HG03469 (cell line): ENCODE data around the gene TMEM255B.
"Not testable (repeated sequence)": the region's sequence is repeated elsewhere in the genome, so short reads cannot be mapped to it uniquely, and the experiment has no call there.

Experiments
- ATAC-seq: cut with Tn5 transposase; IDR thresholded peaks from one replicate; pipeline ENCODE4 v1.9.1; 2021; ENCODE audit warnings: mild to moderate bottlenecking, moderate library complexity, moderate number of reproducible peaks; ENCODE audit not compliant: unreplicated experiment

Gene TMEM255B

GRCh38 chr13:113831061-113831460 lies 72.0 kb downstream of the TMEM255B start:
- ATAC-seq = no peak

DNA sequence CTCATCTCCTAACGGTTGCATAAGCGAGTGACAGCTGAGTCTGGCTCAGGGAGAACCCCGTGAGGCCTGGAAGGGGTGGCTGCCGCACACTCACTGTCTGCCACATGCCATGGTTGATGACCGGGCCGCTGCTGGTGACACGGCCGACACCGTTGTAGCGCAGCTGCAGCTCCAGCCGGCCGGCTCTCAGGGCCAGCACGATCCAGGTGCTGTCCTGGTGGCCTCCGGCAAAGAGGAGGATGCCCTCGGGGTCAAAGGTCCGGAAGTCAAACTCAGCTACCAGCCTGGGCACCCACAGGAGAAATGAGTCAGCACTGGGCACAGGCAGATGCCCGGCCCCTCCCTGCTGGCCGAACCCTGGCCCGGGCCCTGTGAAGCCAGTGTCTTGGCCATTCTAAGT lies 73.2 kb downstream of the TMEM255B start:
- ATAC-seq = no peak

DNA sequence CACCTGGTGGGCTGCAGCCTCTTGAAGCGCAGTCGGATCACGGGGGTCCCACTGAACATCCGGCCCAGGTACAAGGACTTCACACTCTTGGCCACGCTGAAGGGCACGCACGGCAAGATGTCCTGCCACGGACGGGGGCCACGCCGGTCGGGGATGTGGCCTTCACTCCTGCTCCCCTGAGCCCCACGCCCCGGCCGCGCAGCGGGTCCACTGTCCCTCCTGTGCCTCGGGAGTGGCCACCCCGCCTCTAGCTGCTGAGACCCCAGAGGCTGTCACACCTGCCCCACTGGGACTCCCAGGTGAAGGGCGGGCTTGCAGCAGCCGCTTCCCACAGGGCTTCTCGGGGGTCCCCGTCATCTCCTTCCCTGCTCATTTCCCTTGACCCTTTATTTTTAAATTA lies 73.6 kb downstream of the TMEM255B start:
- no peak for ATAC-seq

- no peak for ATAC-seq
Observed at GRCh38 chr13:113833111-113833830, 74.2 kb downstream of the TMEM255B start.

DNA sequence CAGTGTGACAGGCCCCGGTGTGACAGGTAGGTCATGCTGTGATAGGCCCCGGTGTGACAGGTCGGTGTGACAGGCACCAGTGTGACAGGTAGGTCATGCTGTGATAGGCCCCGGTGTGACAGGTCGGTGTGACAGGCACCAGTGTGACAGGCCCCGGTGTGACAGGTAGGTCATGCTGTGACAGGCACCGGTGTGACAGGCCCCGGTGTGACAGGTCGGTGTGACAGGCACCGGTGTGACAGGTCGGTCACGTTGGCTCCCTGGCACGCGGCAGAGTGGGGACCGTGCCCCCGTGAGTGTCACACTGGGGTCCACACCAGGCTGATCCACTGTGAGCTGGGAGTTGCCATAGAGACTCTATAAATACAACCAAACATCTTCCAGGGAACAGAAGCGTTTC lies 75.0 kb downstream of the TMEM255B start:
- not testable (repeated sequence) for ATAC-seq

DNA sequence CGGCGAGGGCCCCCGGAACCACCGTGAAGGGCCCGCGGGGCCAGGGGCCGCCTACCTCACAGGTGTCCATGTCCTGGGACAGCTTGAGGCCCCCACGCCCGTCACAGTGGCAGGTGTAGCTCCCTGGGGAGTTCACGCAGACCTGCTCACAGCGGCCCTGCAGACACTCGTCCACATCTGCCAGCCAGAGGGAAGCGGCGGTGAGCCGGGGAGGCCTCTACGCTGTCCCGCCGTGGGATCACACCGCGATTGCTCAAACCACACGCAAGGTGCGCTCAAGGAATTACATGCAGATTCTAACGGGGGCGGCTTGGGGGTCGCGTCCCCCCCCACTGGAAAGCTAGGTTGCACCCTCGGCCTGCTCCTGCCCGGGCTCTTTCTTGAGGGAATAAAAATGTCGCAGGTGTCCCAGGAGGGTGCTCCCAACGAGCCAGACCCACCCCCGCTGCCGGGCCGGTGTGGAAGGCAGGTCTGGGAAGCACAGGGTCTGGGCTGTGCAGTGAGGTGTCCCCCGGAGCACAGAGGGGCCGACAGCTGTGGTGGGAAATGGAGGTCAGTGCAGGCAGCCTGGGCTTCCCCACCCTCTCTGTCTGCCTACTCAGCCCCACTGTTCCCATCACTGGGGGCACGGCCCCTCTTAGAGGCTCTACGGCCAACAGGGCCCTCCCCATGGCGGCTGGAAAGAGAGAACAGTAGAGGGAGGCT lies 75.6 kb downstream of the TMEM255B start:
- no peak for ATAC-seq

DNA sequence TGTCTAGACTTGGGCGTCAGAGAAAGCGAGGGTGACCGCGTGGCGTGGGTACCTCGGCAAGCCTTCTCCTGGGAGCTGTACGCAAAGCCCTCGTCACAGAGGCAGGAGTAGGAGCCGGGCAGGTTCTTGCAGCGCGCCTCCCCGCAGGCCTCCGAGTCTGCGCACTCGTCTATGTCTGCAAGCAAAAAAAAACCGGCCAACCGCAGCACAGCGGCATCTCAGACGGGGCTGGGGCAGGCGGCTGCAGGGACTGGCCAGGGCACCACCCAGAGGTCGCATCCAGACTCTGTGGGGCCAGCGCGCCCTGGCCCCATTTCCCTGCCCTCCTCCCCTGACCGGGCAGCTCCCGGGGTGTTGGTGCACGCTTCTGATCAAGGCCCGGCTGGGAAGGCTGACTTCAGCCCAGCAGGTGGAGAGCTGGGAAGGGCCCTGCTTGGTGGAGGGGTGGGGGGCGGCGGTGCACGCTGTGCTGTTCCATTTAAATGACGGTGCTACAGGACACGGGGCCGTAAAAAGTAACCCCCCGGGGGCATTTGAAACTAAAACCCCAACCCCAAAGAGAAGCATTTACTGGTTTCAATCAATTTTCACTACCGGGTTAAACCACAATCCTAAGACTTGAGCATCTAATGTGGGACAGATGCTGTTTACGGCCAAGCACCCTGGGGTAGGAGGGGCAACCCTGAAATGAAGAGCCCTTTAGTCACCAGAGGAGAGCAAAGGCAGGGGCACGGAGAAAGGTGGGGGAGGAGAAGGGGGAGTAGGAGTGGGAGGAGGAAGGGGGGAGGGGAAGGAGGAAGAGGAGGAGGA lies 76.6 kb downstream of the TMEM255B start:
- ATAC-seq = no peak

DNA sequence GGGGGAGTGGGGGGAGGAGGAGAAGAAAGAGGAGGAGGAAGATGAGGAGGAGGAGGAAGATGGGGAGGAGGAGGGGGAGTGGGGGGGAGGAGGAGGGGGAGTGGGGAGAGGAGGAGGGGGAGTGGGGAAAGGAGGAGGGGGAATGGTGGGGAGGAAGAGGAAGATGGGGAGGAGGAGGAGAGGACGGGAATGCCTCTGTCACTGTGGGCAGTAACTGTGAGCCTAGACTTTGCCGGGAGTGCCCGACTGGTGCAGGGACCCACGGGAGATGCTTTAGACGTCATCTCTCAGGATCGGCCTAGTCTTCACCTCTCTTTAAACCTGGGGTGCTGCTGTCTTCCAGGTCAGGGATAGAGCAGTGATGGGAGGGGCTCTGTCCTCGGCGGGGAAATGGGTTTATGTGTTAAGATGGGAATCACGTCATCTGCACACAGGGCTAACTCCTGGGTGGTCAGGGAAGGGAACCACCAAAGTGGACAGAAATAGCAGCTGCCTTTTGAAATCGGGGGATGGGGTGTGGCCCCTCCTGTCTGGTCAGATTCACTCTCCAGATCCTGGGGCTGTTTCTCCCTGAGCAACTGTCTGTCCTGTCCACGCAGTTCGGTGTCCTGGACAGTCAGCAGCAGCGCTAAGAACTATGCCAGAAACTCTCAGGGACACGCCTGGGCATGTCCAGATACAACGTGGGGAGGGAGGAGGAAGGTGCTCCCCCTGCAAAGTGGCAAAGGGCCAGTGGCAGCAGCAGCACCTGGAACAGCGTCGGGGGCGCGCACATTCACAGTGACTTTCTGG lies 77.9 kb downstream of the TMEM255B start:
- no peak for ATAC-seq

- ATAC-seq = no peak
Observed at GRCh38 chr13:113837560-113838355, 78.7 kb downstream of the TMEM255B start.

GRCh38 chr13:113838711-113839201 lies 79.7 kb downstream of the TMEM255B start:
- ATAC-seq = no peak

- ATAC-seq = no peak
Observed at GRCh38 chr13:113839536-113840204, 80.6 kb downstream of the TMEM255B start.

- ATAC-seq = no peak
Observed at GRCh38 chr13:113840541-113841352, 81.7 kb downstream of the TMEM255B start.

GRCh38 chr13:113841353-113841650 lies 82.3 kb downstream of the TMEM255B start:
- ATAC-seq = no peak

DNA sequence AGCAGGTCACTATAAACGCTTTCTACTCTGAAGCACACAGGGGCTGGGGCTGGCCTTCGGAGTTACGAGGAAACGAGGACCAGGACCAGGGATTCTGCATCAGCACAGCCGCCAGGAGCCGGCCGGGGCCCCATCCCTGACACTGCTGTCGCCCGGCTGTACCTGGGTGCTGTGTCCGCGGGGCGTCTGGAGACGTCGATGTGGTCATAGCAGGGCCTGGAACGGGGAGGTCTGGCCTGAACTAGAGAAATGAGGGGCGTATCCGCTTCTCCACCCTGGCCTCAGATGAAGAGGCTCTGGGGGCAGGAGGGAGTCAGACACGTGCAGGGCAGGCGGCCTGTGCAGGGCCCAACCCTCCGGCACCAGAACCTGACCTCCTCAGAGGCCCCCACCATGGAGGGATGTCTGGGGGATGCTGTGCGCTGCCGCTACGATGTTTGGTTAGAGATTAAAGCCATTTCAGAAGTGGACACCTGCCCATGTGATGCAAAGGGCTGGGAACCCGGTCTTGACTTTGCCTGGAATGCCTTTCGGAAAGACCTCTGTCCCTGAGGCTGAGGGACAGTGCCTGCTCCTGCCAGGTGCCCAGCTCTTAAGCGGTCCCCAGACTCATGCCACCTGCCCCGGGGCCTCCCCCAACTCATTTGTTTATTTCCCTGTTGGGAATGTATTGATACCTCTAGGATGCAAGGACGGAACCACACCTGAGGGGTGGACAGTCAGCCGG lies 83.5 kb downstream of the TMEM255B start:
- ATAC-seq = no peak

- no peak for ATAC-seq
Observed at GRCh38 chr13:113843063-113843654, 84.1 kb downstream of the TMEM255B start.

DNA sequence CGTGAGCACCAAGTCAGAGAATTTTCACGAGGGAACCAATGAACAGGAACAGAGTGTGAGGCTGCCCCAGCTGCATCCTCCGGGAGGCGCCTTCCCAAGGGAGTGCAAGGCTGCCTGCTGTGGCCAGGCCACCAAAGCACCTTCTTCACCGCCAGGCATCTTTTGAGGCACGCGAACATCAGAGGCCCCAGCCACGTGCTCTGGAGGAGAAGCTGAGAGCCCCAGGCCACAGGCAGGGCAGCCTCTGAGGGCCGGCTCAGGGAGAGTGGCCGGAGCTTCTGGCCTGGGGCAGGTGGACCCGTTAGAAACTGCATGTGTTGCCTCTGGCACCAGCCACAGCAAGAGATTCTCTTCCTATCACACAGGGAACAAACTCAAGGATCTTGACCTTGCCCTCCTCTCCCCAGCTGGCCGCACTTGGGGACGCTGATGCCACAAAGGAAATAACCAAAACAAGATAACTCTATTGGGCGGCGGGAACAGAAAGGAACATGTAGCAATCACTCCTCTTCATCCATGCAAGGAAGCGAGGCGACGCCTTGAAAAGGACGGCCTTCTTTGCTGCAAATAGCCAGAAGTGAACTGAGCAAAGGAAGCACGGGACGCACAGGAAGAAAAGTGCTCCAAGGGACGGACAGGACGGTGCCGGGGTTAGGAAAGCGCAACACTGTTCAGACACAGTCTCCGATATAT lies 85.0 kb downstream of the TMEM255B start:
- no peak for ATAC-seq

GRCh38 chr13:113845055-113845454 lies 86.0 kb downstream of the TMEM255B start:
- ATAC-seq = no peak
